ENCODE results near the gene PEPD.

GRCh38 chr19:33442706-33443105, 78.9 kb downstream of the PEPD start:
- no peak for TF ChIP-seq SIN3A (IDR thresholded peaks at IDR 0.05; ENCODE audit: borderline replicate concordance, insufficient read depth, low read length)
- no peak for TF ChIP-seq TAF1 (IDR thresholded peaks at IDR 0.05; ENCODE audit: borderline replicate concordance, insufficient read depth, low read length)

Measured in PFSK-1 (cell line).